Adipocyte (in vitro differentiated cells): ENCODE data around the gene KIZ.

Source experiments
- DNase-seq: peaks from one replicate; pipeline ENCODE4 v3.0.0-alpha.2; 2015; ENCODE audit warnings: low read depth
- H3K27me3 ChIP-seq: replicated peaks from 2 replicates; pipeline ENCODE4 v1.7.0; 2013; ENCODE audit warnings: mild to moderate bottlenecking, low read length, moderate library complexity; ENCODE audit not compliant: control insufficient read depth, insufficient read depth
- H3K36me3 ChIP-seq: 2 replicates; pipeline ENCODE4 v1.7.0; 2013; ENCODE audit warnings: low read length, mild to moderate bottlenecking, moderate library complexity; ENCODE audit not compliant: control insufficient read depth, insufficient read depth, severe bottlenecking
- H3K4me1 ChIP-seq: 2 replicates; pipeline ENCODE4 v1.7.0; 2013; ENCODE audit warnings: mild to moderate bottlenecking, low read length, moderate library complexity; ENCODE audit not compliant: control insufficient read depth, insufficient read depth
- H3K4me3 ChIP-seq: 2 replicates; pipeline ENCODE4 v1.7.0; 2013; ENCODE audit warnings: mild to moderate bottlenecking, low read length, moderate library complexity
- H3K9ac ChIP-seq: 2 replicates; pipeline ENCODE4 v1.7.0; 2013; ENCODE audit warnings: mild to moderate bottlenecking, low read length, moderate library complexity
- H3K9me3 ChIP-seq: 2 replicates; pipeline ENCODE4 v1.7.0; 2013; ENCODE audit warnings: mild to moderate bottlenecking, low read length, moderate library complexity; ENCODE audit not compliant: control insufficient read depth

Gene KIZ

GRCh38 chr20:21181028-21181427 lies 55.1 kb downstream of the KIZ start:
- no peaks in the 10 kb centered on the region for H3K36me3 ChIP-seq
- peaks cover 16% of the 10 kb centered on the region for H3K9me3 ChIP-seq
- H3K4me3 ChIP-seq: no peak overlapping the region
- peak overlapping the region; percentile 59 for H3K9ac ChIP-seq
- peaks cover 60% of the 10 kb centered on the region for H3K4me1 ChIP-seq
- no peak for DNase-seq
- no peaks in the 10 kb centered on the region for H3K27me3 ChIP-seq

- peaks cover 60% of the 10 kb centered on the region for H3K4me1 ChIP-seq
- peak overlapping the region; percentile 86 for H3K9ac ChIP-seq
- peak overlapping the region; percentile 47 for H3K4me3 ChIP-seq
- H3K36me3 ChIP-seq: no peaks in the 10 kb centered on the region
- H3K27me3 ChIP-seq: no peaks in the 10 kb centered on the region
- DNase-seq: peak; percentile 87
- H3K9me3 ChIP-seq: peaks cover 7% of the 10 kb centered on the region
Observed at GRCh38 chr20:21182832-21183563, 57.1 kb downstream of the KIZ start.

GRCh38 chr20:21183722-21184121 lies 57.8 kb downstream of the KIZ start:
- Histone ChIP-seq H3K9me3 (peaks cover 3% of the 10 kb centered on the region), H3K4me3 (peak overlapping the region; percentile 47), H3K36me3 (no peaks in the 10 kb centered on the region), H3K27me3 (no peaks in the 10 kb centered on the region), H3K4me1 (peaks cover 60% of the 10 kb centered on the region), H3K9ac (peak overlapping the region; percentile 86)
- DNase-seq: peak; percentile 19

- H3K36me3 ChIP-seq: no peaks in the 10 kb centered on the region
- no peaks in the 10 kb centered on the region for H3K27me3 ChIP-seq
- peaks cover 51% of the 10 kb centered on the region for H3K4me1 ChIP-seq
- no peak overlapping the region for H3K4me3 ChIP-seq
- no peaks in the 10 kb centered on the region for H3K9me3 ChIP-seq
- peak overlapping the region; percentile 86 for H3K9ac ChIP-seq
- DNase-seq: peak; percentile 36
Observed at GRCh38 chr20:21184819-21185218, 58.9 kb downstream of the KIZ start.

- no peak overlapping the region for H3K4me3 ChIP-seq
- H3K9me3 ChIP-seq: no peaks in the 10 kb centered on the region
- no peak for DNase-seq
- no peak overlapping the region for H3K9ac ChIP-seq
- peaks cover 41% of the 10 kb centered on the region for H3K4me1 ChIP-seq
- no peaks in the 10 kb centered on the region for H3K36me3 ChIP-seq
- H3K27me3 ChIP-seq: no peaks in the 10 kb centered on the region
Observed at GRCh38 chr20:21185849-21186248, 60.0 kb downstream of the KIZ start.

- no peak for DNase-seq
- H3K4me3 ChIP-seq: no peak overlapping the region
- H3K9me3 ChIP-seq: no peaks in the 10 kb centered on the region
- H3K36me3 ChIP-seq: no peaks in the 10 kb centered on the region
- H3K9ac ChIP-seq: no peak overlapping the region
- H3K4me1 ChIP-seq: peaks cover 12% of the 10 kb centered on the region
- H3K27me3 ChIP-seq: no peaks in the 10 kb centered on the region
Observed at GRCh38 chr20:21189761-21190523, 64.1 kb downstream of the KIZ start.

GRCh38 chr20:21190869-21191268 lies 65.0 kb downstream of the KIZ start:
- peaks cover 10% of the 10 kb centered on the region for H3K4me1 ChIP-seq
- no peak for DNase-seq

GRCh38 chr20:21191839-21192238 lies 66.0 kb downstream of the KIZ start:
- Histone ChIP-seq H3K9me3 (no peaks in the 10 kb centered on the region), H3K36me3 (no peaks in the 10 kb centered on the region), H3K4me1 (peaks cover 10% of the 10 kb centered on the region), H3K4me3 (no peak overlapping the region), H3K27me3 (no peaks in the 10 kb centered on the region), H3K9ac (no peak overlapping the region)
- DNase-seq: no peak

More at GRCh38 chr20:21190869-21191268, 65.0 kb downstream of the KIZ start:
- no peak overlapping the region for H3K4me3 ChIP-seq
- no peaks in the 10 kb centered on the region for H3K36me3 ChIP-seq
- no peaks in the 10 kb centered on the region for H3K27me3 ChIP-seq
- H3K9me3 ChIP-seq: no peaks in the 10 kb centered on the region
- H3K9ac ChIP-seq: no peak overlapping the region

GRCh38 chr20:21202259-21202658 lies 76.4 kb downstream of the KIZ start:
- no peak overlapping the region for H3K4me3 ChIP-seq
- DNase-seq: no peak
- H3K27me3 ChIP-seq: no peaks in the 10 kb centered on the region
- H3K9ac ChIP-seq: no peak overlapping the region
- H3K36me3 ChIP-seq: peaks cover 5% of the 10 kb centered on the region
- H3K4me1 ChIP-seq: peaks cover 4% of the 10 kb centered on the region
- no peaks in the 10 kb centered on the region for H3K9me3 ChIP-seq

GRCh38 chr20:21203088-21203656 lies 77.3 kb downstream of the KIZ start:
- Histone ChIP-seq H3K9ac (no peak overlapping the region), H3K4me3 (no peak overlapping the region), H3K36me3 (peaks cover 5% of the 10 kb centered on the region), H3K9me3 (no peaks in the 10 kb centered on the region), H3K27me3 (no peaks in the 10 kb centered on the region), H3K4me1 (peaks cover 4% of the 10 kb centered on the region)
- no peak for DNase-seq

- peaks cover 8% of the 10 kb centered on the region for H3K36me3 ChIP-seq
- no peak for DNase-seq
Observed at GRCh38 chr20:21206584-21206983, 80.7 kb downstream of the KIZ start.

More at GRCh38 chr20:21206584-21206983, 80.7 kb downstream of the KIZ start:
- Histone ChIP-seq H3K9ac (no peak overlapping the region), H3K4me3 (no peak overlapping the region), H3K4me1 (peaks cover 4% of the 10 kb centered on the region), H3K27me3 (no peaks in the 10 kb centered on the region), H3K9me3 (no peaks in the 10 kb centered on the region)
